GM12878 (cell line): ENCODE results near the gene ISOC2. TPM values are rescaled to one million over a fixed set of nuclear protein-coding genes. Genes with fewer than 3 reads are reported as not detected.
"Not testable (repeated sequence)": the region's sequence is repeated elsewhere in the genome, so short reads cannot be mapped to it uniquely, and the experiment has no call there.

Experiments used
- ATAC-seq: fragments of 200-7000 bp; cut with Tn5 transposase; 3 replicates; pipeline ENCODE4 v1.9.1; 2020; ENCODE audit warnings: mild to moderate bottlenecking, moderate library complexity
- BruUV-seq: library from RNA; stranded (reverse); fragments of 400-500 nt; replicated peaks from 2 replicates; lab custom pipeline; 2021; lab: Mats Ljungman, UMichigan
- CTCF ChIA-PET: fragments of 300-600 bp; sonication (Branson Sonifier 250); formaldehyde crosslinking; extraction: SDS; loops from one replicate; lab custom pipeline; 2021; ENCODE audit warnings: inconsistent platforms; lab: Yijun Ruan, JAX
- POLR2A ChIA-PET: fragments of 350-600 bp; formaldehyde crosslinking; extraction: SDS; loops from one replicate; lab custom pipeline; 2021; ENCODE audit warnings: inconsistent platforms; lab: Charles Lee
- RAD21 ChIA-PET: fragments of 300-600 bp; sonication (Branson Sonifier 250); formaldehyde crosslinking; loops from one replicate; lab custom pipeline; 2023; ENCODE audit warnings: antibody characterized with exemption; ENCODE audit not compliant: unreplicated experiment; lab: Charles Lee
- SMC1A ChIA-PET: fragments of 300-600 bp; sonication (Branson Sonifier 250); formaldehyde crosslinking; loops from one replicate; lab custom pipeline; 2023; ENCODE audit not compliant: unreplicated experiment, uncharacterized antibody; lab: Charles Lee
- DNase-seq: peaks from one replicate; pipeline ENCODE4 v3.0.0-alpha.2; 2011; ENCODE audit warnings: low read depth, low spot score
- FAIRE-seq: peaks from 3 replicates; lab custom pipeline; 2011; peaks lifted over from hg19 to GRCh38; lab: Jason Lieb, UNC
- H2AFZ ChIP-seq: 2 replicates; pipeline ENCODE4 v1.6.0; 2011; ENCODE audit warnings: low read depth, low read length, control low read depth; ENCODE audit not compliant: control insufficient read depth
- H3K27ac ChIP-seq: 2 replicates; pipeline ENCODE4 v1.5.1; 2011; ENCODE audit warnings: control low read depth; ENCODE audit not compliant: control insufficient read depth, insufficient read depth
- H3K27me3 ChIP-seq, 2 experiments: replicated peaks in 1 of 2; 2 replicates each; pipeline versions ENCODE4 v1.6.0 to v1.6.1; 2011; ENCODE audit warnings: low read length in 1 of 2; ENCODE audit not compliant: control insufficient read depth in 2 of 2, insufficient read depth in 2 of 2
- H3K36me3 ChIP-seq, 2 experiments: 2 replicates each; pipeline ENCODE4 v1.5.1; 2011; ENCODE audit warnings: low read length in 1 of 2; ENCODE audit not compliant: control insufficient read depth in 2 of 2, insufficient read depth in 2 of 2
- H3K4me1 ChIP-seq: 2 replicates; pipeline ENCODE4 v1.6.1; 2011; ENCODE audit warnings: mild to moderate bottlenecking, low read length, moderate library complexity, mixed read lengths; ENCODE audit not compliant: control insufficient read depth, insufficient read depth
- H3K4me2 ChIP-seq: 2 replicates; pipeline ENCODE4 v1.6.0; 2011; ENCODE audit warnings: control low read depth; ENCODE audit not compliant: control insufficient read depth, insufficient read depth
- H3K4me3 ChIP-seq: fragments of 200-600 bp; sonication (generic); 2 replicates; pipeline ENCODE4 v1.5.1; 2016
- H3K79me2 ChIP-seq: 2 replicates; pipeline ENCODE4 v1.6.0; 2011; ENCODE audit warnings: low read length; ENCODE audit not compliant: control insufficient read depth, insufficient read depth
- H3K9ac ChIP-seq: 2 replicates; pipeline ENCODE4 v1.8.0; 2011; ENCODE audit warnings: low read length, control low read depth, mixed read lengths; ENCODE audit not compliant: control insufficient read depth, insufficient read depth
- H3K9me3 ChIP-seq: replicated peaks from 3 replicates; pipeline ENCODE4 v1.5.1; 2011; ENCODE audit warnings: mild to moderate bottlenecking, low read length; ENCODE audit not compliant: control insufficient read depth, insufficient read depth
- H4K20me1 ChIP-seq: 2 replicates; pipeline ENCODE4 v1.6.0; 2011; ENCODE audit not compliant: control insufficient read depth, insufficient read depth
- BRCA1 ChIP-seq: IDR thresholded peaks from 2 replicates; pipeline ENCODE4 v1.6.1; 2011; ENCODE audit warnings: low read depth, low read length, improper control_type of control experiment
- CHD1 ChIP-seq: IDR thresholded peaks from 2 replicates; pipeline ENCODE4 v1.6.1; 2012; ENCODE audit warnings: low read depth, low read length, improper control_type of control experiment
- FOXM1 ChIP-seq: IDR thresholded peaks from 2 replicates; pipeline ENCODE4 v1.6.1; 2012; ENCODE audit warnings: low read depth, mild to moderate bottlenecking, inconsistent platforms, low read length, moderate library complexity
- GABPA ChIP-seq: IDR thresholded peaks from 2 replicates; pipeline ENCODE4 v1.6.1; 2014; ENCODE audit warnings: antibody characterized with exemption, low read depth, mild to moderate bottlenecking, inconsistent platforms
- IKZF2 ChIP-seq, 2 experiments: fragments of 450-650 bp; IDR thresholded peaks; 2 replicates each; pipeline ENCODE4 v1.6.1; 2017; ENCODE audit warnings: mild to moderate bottlenecking in 2 of 2, moderate library complexity in 2 of 2
- IRF3 ChIP-seq: fragments of 450-650 bp; IDR thresholded peaks from 2 replicates; pipeline ENCODE4 v1.6.1; 2014; ENCODE audit warnings: mild to moderate bottlenecking
- KLF5 ChIP-seq: fragments of 450-650 bp; IDR thresholded peaks from 2 replicates; pipeline ENCODE4 v1.6.1; 2014; ENCODE audit warnings: mild to moderate bottlenecking; ENCODE audit not compliant: partially characterized antibody
- SUZ12 ChIP-seq: fragments of 200-600 bp; sonication (generic); IDR thresholded peaks from one replicate; pipeline ENCODE4 v1.6.1; 2018; ENCODE audit warnings: antibody characterized with exemption, mild to moderate bottlenecking; ENCODE audit not compliant: unreplicated experiment
- USF2 ChIP-seq: IDR thresholded peaks from 2 replicates; pipeline ENCODE4 v1.6.1; 2011; ENCODE audit warnings: low read depth, low read length, improper control_type of control experiment, borderline replicate concordance
- WRNIP1 ChIP-seq: IDR thresholded peaks from 2 replicates; pipeline ENCODE4 v1.6.1; 2011; ENCODE audit warnings: low read depth, low read length, improper control_type of control experiment, borderline replicate concordance
- ZBED1 ChIP-seq: IDR thresholded peaks from 2 replicates; pipeline ENCODE4 v1.6.1; 2016; ENCODE audit warnings: borderline replicate concordance
- ZNF274 ChIP-seq: IDR thresholded peaks from one replicate; pipeline ENCODE4 v1.8.0; 2011; ENCODE audit not compliant: insufficient read length, insufficient read depth
- WGBS: methylation state at CpG from one replicate; pipeline ENCODE4 v1.1.6; 2016; ENCODE audit warnings: low lambda C conversion rate; ENCODE audit not compliant: insufficient replicate concordance, insufficient coverage; ENCODE audit errors: missing lambda C conversion rate; 5-methylcytosine and 5-hydroxymethylcytosine counted together
- in situ Hi-C: fragments of 300-500 bp; cut with MboI; formaldehyde crosslinking; loops from 9 replicates; pipeline ENCODE4 v1.14.3; 2018; ENCODE audit warnings: mixed read lengths
- intact Hi-C: fragments of 100-400 bp; cut with micrococcal nuclease; formaldehyde crosslinking; loops from one replicate; pipeline ENCODE4 v1.14.2; 2022; ENCODE audit not compliant: unreplicated experiment
- polyA plus RNA-seq, 11 experiments: library from polyadenylated mRNA; depleted of rRNA in 4 of 11; unstranded in 6 of 11; stranded (reverse) in 5 of 11; fragments of >200 nt; fragmentation: Nextera tagmentation in 4 of 11; fragmentation: Illumina TruSeq in 1 of 11; extraction: Ambion mirVana in 4 of 11; extraction: Trizol in 1 of 11; gene quantifications; 1 replicate in 1 of 11; 2 replicates in 10 of 11; pipeline versions ENCODE4 v1.2.1 to v1.2.3, GENCODE V29; 2011 to 2016; ENCODE audit warnings: inconsistent platforms in 2 of 11, missing spikeins in 2 of 11, low read depth in 1 of 11
- total RNA-seq, 4 experiments: library from RNA; depleted of rRNA in 3 of 4; stranded (reverse); fragments of >200 nt in 3 of 4; fragmentation: Illumina TruSeq in 1 of 4; extraction: Trizol in 1 of 4; gene quantifications; 2 replicates each; pipeline versions ENCODE4 v1.2.1 to v1.2.3, GENCODE V29; 2013 to 2021

ISOC2 gene
- total and polyA plus RNA-seq, 10 of the 15 experiments (the other 5 are each of a cell fraction or from before 2014, with no cell fraction given): 0.72 to 238 (median 56.9) TPM

- DNase-seq (no peak), FAIRE-seq (no peak)
- peaks cover 4% of the 10 kb centered on the region; the same call in 1 of the 2 replicates for H4K20me1 ChIP-seq
- H3K27me3 ChIP-seq: no peaks in the 10 kb centered on the region; a peak in 2 of 4 replicates
- CTCF ChIA-PET: no interaction called here
- H2AFZ ChIP-seq: no peak overlapping the region
- no TSS peak for BruUV-seq
- SMC1A ChIA-PET: no interaction called here
- in situ Hi-C loops: no loop called here
- H3K27ac ChIP-seq: no peak overlapping the region
- TF ChIP-seq IKZF2 (IDR thresholded peaks at IDR 0.05) (no peak), BRCA1 (no peak), IRF3 (no peak), ZNF274 (no peak), GABPA (no peak), FOXM1 (no peak), WRNIP1 (no peak), ZBED1 (no peak), KLF5 (no peak), SUZ12 (no peak), CHD1 (no peak), USF2 (no peak)
- TF ChIP-seq, all 136 proteins: peak for 0
- H3K79me2 ChIP-seq: no peaks in the 10 kb centered on the region
- no peak overlapping the region for H3K4me3 ChIP-seq
- no peaks in the 10 kb centered on the region for H3K9me3 ChIP-seq
- ATAC-seq: no peak
- ChIA-PET POLR2A (no interaction called here), RAD21 (no interaction called here)
- H3K9ac ChIP-seq: no peak overlapping the region
- intact Hi-C loops: no loop called here
- H3K4me1 ChIP-seq: no peaks in the 10 kb centered on the region
- peaks cover 0 to 3% of the 10 kb centered on the region in 2 experiments; a peak in 2 of 4 replicates for H3K36me3 ChIP-seq
- WGBS: 51% methylated on average over 13 of the region's 16 CpGs
- H3K4me2 ChIP-seq: no peak overlapping the region
Measured at GRCh38 chr19:55449469-55449868, 12.0 kb downstream of the ISOC2 start.

GRCh38 chr19:55448175-55448490 lies 13.3 kb downstream of the ISOC2 start:
- H3K4me3 ChIP-seq, H3K36me3 ChIP-seq, ATAC-seq, H3K9me3 ChIP-seq, H3K4me1 ChIP-seq, RAD21 ChIA-PET, H3K9ac ChIP-seq, H3K27me3 ChIP-seq, DNase-seq, FAIRE-seq, SMC1A ChIA-PET, H3K27ac ChIP-seq, BruUV-seq, intact Hi-C loops, H3K79me2 ChIP-seq, H4K20me1 ChIP-seq, in situ Hi-C loops, POLR2A ChIA-PET, H3K4me2 ChIP-seq, H2AFZ ChIP-seq: not testable (repeated sequence)
- whole genome bisulfite sequencing: 96% methylated on average over 4 of the region's 5 CpGs
- CTCF ChIA-PET: interaction anchor here (0.5 kb wide), 1 partner anchor 147 kb away, joined by 5 read pairs; no protein-coding TSS in a partner anchor
